ENCODE measurements around the gene FAM217B.

- TF ChIP-seq CTCF (IDR thresholded peaks at IDR 0.05; ENCODE audit: low read depth, low read length, missing input control) (no peak), RXRA (IDR thresholded peaks at IDR 0.05) (no peak), MAX (IDR thresholded peaks at IDR 0.05) (no peak), REST (IDR thresholded peaks at IDR 0.05) (no peak), TAF1 (conservative IDR thresholded peaks at IDR 0.05) (no peak), YY1 (IDR thresholded peaks at IDR 0.05) (no peak), SP1 (IDR thresholded peaks at IDR 0.05) (no peak), ATF3 (IDR thresholded peaks at IDR 0.05) (no peak), HNF4A (conservative IDR thresholded peaks at IDR 0.05) (no peak), ZBTB33 (IDR thresholded peaks at IDR 0.05) (no peak), GABPA (IDR thresholded peaks at IDR 0.05 in 1 of 2, conservative IDR thresholded peaks at IDR 0.05 in 1 of 2) (no peak), EGR1 (IDR thresholded peaks at IDR 0.05; ENCODE audit: low read depth in 2 of 2) (no peak), JUND (IDR thresholded peaks at IDR 0.05) (no peak), HNF4G (IDR thresholded peaks at IDR 0.05) (no peak)
Measured at GRCh38 chr20:59961423-59961822, 21.2 kb downstream of the FAM217B start.

Measured in liver (tissue), 3 donors.